ENCODE data around the gene SMYD1.
"Not testable (repeated sequence)": the region's sequence is repeated elsewhere in the genome, so short reads cannot be mapped to it uniquely, and the experiment has no call there.

SMYD1 gene

DNA sequence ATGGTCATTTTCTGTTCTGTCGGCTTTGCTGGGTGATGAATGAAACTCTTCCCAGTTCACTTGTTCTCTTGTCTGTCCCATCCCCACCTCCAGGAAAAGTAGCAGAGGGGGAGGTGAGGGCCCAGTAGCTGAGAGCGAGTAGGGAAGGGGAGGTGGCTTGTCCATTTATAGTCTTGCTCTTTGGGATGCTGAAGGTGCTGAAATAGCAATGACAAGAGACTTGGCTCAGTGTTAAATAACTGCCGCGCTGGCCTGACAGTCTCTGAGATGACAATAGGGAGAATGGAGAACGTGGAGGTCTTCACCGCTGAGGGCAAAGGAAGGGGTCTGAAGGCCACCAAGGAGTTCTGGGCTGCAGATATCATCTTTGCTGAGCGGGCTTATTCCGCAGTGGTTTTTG, at the start of gene SMYD1:
Gene SMYD1, plus strand, starts transcription at position 228 of the 400 bp plus-strand sequence. Its CDS starts 40 bp downstream, at position 268.
- DNase-seq: no peak

DNA sequence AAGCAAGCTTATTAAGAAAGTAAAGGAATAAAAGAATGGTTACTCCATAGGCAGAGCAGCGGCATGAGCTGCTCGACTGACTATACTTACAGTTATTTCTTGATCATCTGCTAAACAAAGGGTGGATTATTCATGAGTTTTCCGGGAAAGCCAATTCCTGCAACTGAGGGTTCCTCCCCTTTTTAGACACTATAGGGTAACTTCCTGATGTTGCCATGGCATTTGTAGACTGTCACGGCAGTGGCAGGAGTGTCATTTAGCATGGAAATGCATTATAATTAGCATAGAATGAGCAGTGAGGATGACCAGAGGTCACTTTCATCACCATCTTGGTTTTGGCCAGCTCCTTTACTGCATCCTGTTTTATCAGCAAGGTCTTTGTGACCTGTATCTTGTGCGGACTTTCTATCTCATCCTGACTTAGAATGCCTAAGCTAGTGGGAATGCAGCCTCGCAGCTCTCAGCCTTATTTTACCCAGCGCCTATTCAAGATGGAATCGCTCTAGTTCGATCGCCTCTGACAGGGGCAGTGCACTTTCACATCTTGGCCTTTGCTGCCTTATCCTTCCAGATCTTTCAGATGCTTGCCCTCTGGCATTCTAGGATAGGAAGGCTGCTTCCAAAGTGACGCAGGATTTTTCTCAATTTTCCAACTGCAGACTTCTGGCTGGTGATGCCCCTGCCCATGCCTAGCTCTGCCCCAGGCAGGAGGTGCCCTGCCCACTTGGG, 49.4 kb upstream of the SMYD1 start:
- DNase-seq: not testable (repeated sequence)

DNA sequence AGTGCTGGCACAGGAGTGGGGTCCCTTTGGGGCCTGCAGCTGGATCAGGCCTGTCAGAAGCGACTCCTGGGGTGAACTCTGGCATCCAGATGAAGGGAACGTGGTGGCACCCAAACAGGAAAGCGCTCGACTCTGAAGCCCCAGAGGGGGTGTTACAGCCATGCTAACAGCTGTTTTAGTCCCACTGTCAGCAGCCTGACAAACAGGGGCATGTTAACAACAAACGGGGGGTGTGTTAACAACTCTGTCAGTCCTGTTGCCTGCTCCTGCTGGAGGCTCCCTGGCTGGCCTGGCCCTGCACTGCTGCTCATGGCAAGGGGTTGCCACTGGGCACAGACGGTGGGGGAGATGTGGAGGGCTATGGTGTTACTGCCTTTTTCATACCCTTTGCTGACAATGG, 48.7 kb upstream of the SMYD1 start:
- no peak for DNase-seq

GRCh38 chr2:88019985-88020384, 47.6 kb upstream of the SMYD1 start:
- no peak for DNase-seq

- no peak for DNase-seq
Measured at GRCh38 chr2:88022669-88022921, 45.0 kb upstream of the SMYD1 start.

- DNase-seq: no peak
Measured at GRCh38 chr2:88024509-88024908, 43.1 kb upstream of the SMYD1 start.

GRCh38 chr2:88027697-88028389, 39.8 kb upstream of the SMYD1 start:
- no peak for DNase-seq

- no peak for DNase-seq
Measured at GRCh38 chr2:88028931-88029330, 38.7 kb upstream of the SMYD1 start.

DNA sequence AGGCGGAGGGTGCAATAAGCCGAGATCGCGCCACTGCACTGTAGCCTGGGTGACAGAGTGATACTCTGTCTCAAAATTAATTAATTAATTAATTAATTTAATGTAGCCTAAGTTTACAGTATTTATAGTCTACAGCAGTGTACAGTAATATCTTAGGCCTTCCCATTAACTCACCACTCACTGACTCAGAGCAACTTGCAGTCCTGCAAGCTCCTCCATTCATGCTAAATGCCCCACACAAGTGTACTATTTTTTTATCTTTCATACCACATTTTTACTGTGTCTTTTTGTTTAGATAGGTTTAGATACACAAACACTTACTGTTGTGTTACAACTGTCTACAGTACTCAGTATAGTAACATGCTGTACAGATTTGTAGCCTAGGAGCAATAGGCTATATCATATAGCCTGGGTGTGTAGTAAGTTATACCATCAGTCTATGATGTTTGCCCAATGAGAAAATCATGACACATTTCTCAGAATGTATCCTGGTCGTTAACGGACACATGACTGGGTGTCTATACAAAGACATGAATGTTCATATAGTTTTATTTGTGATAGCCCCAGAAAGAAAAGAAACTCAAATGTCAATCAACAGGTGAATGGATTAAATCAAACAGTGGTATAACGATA, 35.4 kb upstream of the SMYD1 start:
- DNase-seq: no peak

DNA sequence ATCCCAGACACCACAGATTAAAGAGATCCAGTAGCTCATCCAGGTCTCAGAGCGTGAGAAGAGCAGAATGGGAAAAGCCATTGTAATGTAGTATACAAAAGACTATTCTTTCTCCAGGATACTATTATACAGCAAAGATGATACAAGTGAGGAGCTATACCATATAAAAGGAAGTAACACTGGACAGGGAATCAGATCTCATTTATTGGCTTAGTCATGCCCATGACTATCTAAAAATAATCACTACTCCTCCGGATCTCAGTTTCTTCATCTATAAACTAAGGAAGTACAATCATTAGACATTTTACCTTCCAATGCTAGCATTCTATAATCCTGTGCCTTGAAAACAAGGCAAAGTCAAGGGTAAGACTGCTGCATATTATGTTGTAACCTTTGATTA, 31.4 kb upstream of the SMYD1 start:
- no peak for DNase-seq

DNA sequence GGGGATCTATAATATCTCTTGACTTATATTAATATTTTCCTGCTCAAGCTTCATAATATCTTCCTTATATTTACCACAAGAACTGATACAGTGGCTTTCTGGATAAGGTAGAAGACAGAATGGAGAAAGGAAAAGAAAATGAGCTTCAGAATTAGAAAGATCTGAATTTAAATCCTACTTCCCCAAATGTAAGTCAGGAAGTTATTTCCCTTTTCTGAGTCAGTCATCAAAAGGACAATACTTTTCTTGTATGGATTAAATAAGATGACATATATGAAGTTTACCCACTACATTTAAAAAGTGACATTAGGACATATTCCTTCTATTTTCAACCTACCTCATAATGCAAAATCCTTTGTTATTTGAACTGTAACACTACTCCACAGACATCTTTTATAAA, 31.0 kb upstream of the SMYD1 start:
- DNase-seq: no peak

- DNase-seq: no peak
Measured at GRCh38 chr2:88038263-88039105, 29.1 kb upstream of the SMYD1 start.

GRCh38 chr2:88042476-88042875, 25.1 kb upstream of the SMYD1 start:
- DNase-seq: no peak

- not testable (repeated sequence) for DNase-seq
Measured at GRCh38 chr2:88045561-88045960, 22.1 kb upstream of the SMYD1 start.

GRCh38 chr2:88048541-88048940, 19.1 kb upstream of the SMYD1 start:
- no peak for DNase-seq

DNA sequence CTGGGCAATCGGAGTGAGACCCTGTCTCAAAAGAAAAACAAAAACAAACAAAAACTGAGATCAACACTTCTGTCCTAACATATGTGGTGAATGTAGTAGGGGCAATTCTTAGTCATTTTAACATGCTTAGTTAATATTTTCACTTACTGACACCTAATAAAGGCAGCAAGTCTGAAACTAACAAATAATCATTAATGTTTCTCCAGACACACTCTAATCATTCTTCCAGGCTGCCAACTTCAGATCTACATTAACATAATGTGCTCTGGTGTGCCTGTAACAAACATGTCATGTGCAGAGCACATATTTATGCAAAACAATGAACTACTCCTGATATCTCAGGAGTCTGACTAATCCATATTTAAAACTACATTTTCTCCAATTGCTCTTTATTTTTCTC, 18.0 kb upstream of the SMYD1 start:
- no peak for DNase-seq

DNA sequence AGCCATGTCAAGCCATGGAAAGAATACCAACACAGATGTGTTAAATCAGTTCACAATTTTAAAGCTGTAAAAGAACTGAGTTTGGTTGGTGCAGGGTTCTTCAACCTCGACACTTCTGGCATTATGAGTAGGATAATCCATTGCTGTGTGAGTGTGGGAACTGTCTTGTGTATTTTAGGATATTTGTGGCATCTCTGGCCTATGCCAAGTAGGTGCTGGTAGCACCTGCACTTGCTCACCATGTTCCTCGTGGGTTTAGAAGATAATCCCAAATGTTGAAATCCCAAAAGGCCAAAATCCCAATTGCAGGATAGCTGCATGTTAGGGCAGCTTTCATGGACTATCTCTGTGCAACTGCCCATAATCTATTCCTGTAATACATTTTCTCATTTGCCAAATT, 15.8 kb upstream of the SMYD1 start:
- DNase-seq: no peak

DNA sequence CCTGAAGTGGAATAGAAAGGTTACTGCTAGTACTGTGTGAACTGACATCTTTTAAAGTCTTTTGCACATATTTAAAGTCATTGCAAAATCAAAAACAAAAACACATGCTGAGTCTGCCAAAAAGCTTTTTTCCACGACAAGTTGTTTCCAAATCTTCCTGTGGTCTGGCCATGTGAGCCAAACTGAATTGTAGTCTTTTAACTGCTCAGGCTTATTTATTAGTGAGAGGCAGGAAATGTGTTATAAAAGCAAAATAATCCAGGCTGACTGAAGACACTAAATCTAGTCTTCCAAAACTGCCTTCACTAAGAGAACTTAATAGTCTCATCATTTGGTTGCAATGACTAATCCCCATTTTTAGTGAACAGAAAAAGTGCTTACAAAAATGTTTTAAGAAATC, 14.3 kb upstream of the SMYD1 start:
- DNase-seq: no peak

- DNase-seq: no peak
Measured at GRCh38 chr2:88053934-88054781, 13.5 kb upstream of the SMYD1 start.

DNA sequence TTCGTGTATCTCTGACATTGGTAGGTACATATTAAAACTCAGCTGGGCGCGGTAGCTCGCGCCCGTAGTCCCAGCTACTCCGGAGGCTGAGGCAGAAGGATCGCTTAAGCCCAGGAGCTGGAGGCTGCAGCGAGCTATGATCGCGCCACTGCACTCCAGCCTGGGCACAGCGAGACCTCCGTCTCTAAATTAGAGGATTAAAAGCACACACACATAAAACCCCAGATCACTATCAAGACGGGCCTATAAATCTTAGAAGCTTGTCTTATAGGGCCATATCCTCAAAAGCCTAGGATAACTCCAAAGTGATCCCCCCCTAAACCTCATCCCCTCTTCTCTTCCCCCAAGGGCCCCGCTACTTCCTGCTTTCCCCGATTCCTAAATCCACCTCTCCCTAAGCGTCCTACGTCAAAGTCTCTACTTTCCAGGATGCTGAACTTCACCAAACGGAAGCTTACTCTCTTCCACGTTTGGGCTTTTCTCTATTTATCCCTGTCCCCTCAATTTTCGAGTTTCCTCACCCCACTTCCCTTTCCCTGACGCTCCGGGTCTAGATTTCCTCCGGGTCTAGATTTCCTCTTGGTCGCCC, 12.7 kb upstream of the SMYD1 start:
- DNase-seq: no peak

DNA sequence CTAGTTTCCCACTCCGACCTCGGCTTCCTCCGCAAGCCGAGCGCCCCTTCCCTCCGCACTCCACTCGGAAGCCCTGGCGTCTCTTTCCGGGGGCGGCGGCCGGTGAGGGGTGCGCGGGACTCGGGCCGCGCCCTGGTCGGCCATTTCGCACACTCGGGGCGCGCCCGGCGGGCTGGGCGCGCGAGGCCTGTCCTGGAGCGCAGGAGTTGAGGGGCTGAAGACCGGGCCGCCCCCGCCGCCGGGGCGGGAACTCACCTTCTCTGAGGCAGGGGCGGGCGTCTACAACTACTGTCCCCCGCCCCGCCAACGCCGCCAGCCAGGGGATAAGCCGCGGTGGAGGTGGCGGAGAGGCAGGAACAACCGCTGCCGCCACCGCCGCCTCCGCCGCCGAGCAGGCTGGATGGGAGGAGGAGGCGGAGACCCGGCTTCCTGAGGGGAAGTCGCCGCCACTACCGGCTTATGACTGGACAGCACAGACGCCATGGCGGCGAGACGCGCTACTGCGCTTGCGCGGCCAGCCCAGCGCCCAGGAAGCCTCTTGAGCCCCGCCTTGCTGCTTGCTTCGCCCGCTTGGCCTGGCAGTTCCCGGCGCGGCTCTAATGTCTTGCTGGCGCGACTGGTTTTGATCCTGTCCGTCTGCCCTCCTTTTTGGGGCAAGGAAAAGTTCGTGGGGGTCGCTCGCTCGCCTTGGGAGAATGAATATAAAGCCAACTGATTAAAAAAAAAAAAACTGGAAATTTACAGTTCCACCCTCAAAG, 12.1 kb upstream of the SMYD1 start, which contains the start of gene KRCC1:
Gene KRCC1, minus strand, starts transcription at position 413 of the 758 bp plus-strand sequence. CDS start 27,220 bp downstream, outside the sequence.
- peak; percentile 95 for DNase-seq

All from activated CD8-positive, alpha-beta memory T cell treated with anti-CD3 and anti-CD28 coated beads, Interleukin-2, amount 50 U/mL, for 48 hours (primary cell).